IMR-90 (cell line): ENCODE results near the gene TMEM40. TPM values are rescaled to one million over a fixed set of nuclear protein-coding genes. Genes with fewer than 3 reads are reported as not detected.

Experiments
- ATAC-seq: fragments of 200-7000 bp; cut with Tn5 transposase; 2 replicates; pipeline ENCODE4 v1.9.1; 2020; ENCODE audit warnings: low read depth, mild to moderate bottlenecking, moderate library complexity
- BruUV-seq: library from RNA; stranded (reverse); fragments of 400-500 nt; replicated peaks from 2 replicates; lab custom pipeline; 2021; lab: Mats Ljungman, UMichigan
- CTCF ChIA-PET: fragments of 300-600 bp; formaldehyde crosslinking; extraction: SDS; loops from one replicate; lab custom pipeline; 2021; ENCODE audit warnings: antibody characterized with exemption; lab: Yijun Ruan, JAX
- POLR2A ChIA-PET: fragments of 300-600 bp; sonication (Branson Sonifier 250); formaldehyde crosslinking; loops from one replicate; lab custom pipeline; 2022; ENCODE audit warnings: antibody characterized with exemption; ENCODE audit not compliant: unreplicated experiment; lab: Charles Lee
- DNase-seq: peaks from one replicate; pipeline ENCODE4 v3.0.0; 2013
- H2AFZ ChIP-seq: replicated peaks from 2 replicates; pipeline ENCODE3; 2013; ENCODE audit warnings: low read length, mild to moderate bottlenecking; ENCODE audit not compliant: poor library complexity
- H2AK5ac ChIP-seq: 2 replicates; pipeline ENCODE4 v1.6.1; 2013; ENCODE audit warnings: low read depth, low read length, inconsistent platforms
- H2AK9ac ChIP-seq: replicated peaks from 2 replicates; pipeline ENCODE3; 2013; ENCODE audit warnings: mild to moderate bottlenecking, low read depth, low read length, moderate library complexity; ENCODE audit not compliant: poor library complexity
- H2BK120ac ChIP-seq: 2 replicates; pipeline ENCODE4 v1.6.1; 2013; ENCODE audit warnings: low read depth, low read length, inconsistent platforms
- H2BK15ac ChIP-seq: 3 replicates; pipeline ENCODE4 v1.6.1; 2013; ENCODE audit warnings: low read depth, low read length, inconsistent platforms
- H2BK20ac ChIP-seq: 2 replicates; pipeline ENCODE4 v1.6.1; 2013; ENCODE audit warnings: low read depth, mild to moderate bottlenecking, inconsistent platforms, low read length, moderate library complexity
- H2BK5ac ChIP-seq: 2 replicates; pipeline ENCODE4 v1.6.1; 2013; ENCODE audit warnings: mild to moderate bottlenecking, low read depth, low read length, inconsistent platforms; ENCODE audit not compliant: poor library complexity, severe bottlenecking
- H3K14ac ChIP-seq: replicated peaks from 2 replicates; pipeline ENCODE4 v1.6.1; 2013; ENCODE audit warnings: low read depth, low read length, inconsistent platforms
- H3K18ac ChIP-seq: 2 replicates; pipeline ENCODE4 v1.6.1; 2013; ENCODE audit warnings: low read depth, low read length, control low read depth
- H3K23ac ChIP-seq: 2 replicates; pipeline ENCODE4 v1.6.1; 2013; ENCODE audit warnings: low read depth, low read length, inconsistent platforms
- H3K27ac ChIP-seq: 2 replicates; pipeline ENCODE4 v1.5.1; 2013; ENCODE audit warnings: mild to moderate bottlenecking, control low read depth, low read length; ENCODE audit not compliant: insufficient read depth
- H3K27me3 ChIP-seq: 2 replicates; pipeline ENCODE4 v1.6.1; 2013; ENCODE audit warnings: low read length; ENCODE audit not compliant: control insufficient read depth, insufficient read depth
- H3K36me3 ChIP-seq: 2 replicates; pipeline ENCODE4 v1.6.1; 2013; ENCODE audit warnings: low read length, mixed read lengths; ENCODE audit not compliant: control insufficient read depth, insufficient read depth
- H3K4ac ChIP-seq: 2 replicates; pipeline ENCODE4 v1.6.1; 2013; ENCODE audit warnings: low read depth, low read length, inconsistent platforms
- H3K4me1 ChIP-seq: 2 replicates; pipeline ENCODE4 v1.6.1; 2013; ENCODE audit warnings: low read length, mixed read lengths; ENCODE audit not compliant: control insufficient read depth, insufficient read depth
- H3K4me2 ChIP-seq: 2 replicates; pipeline ENCODE4 v1.6.1; 2013; ENCODE audit warnings: low read depth, mild to moderate bottlenecking, control low read depth, low read length, moderate library complexity
- H3K4me3 ChIP-seq: 2 replicates; pipeline ENCODE4 v1.5.1; 2013; ENCODE audit warnings: low read depth, mild to moderate bottlenecking, control low read depth, low read length, moderate library complexity; ENCODE audit not compliant: insufficient read depth
- H3K56ac ChIP-seq: 2 replicates; pipeline ENCODE4 v1.6.1; 2013; ENCODE audit warnings: low read length, inconsistent platforms; ENCODE audit not compliant: insufficient read depth; ENCODE audit errors: extremely low read depth
- H3K79me1 ChIP-seq, 2 experiments: 2 replicates each; pipeline ENCODE4 v1.6.1; 2013; ENCODE audit warnings: low read length in 2 of 2, inconsistent platforms in 1 of 2, low read depth in 1 of 2
- H3K9ac ChIP-seq: 2 replicates; pipeline ENCODE4 v1.6.1; 2013; ENCODE audit warnings: low read depth, low read length, control low read depth
- H3K9me1 ChIP-seq: 2 replicates; pipeline ENCODE4 v1.6.1; 2013; ENCODE audit warnings: low read length, inconsistent platforms; ENCODE audit not compliant: insufficient read depth
- H3K9me3 ChIP-seq: 2 replicates; pipeline ENCODE4 v1.6.1; 2013; ENCODE audit warnings: low read length; ENCODE audit not compliant: control insufficient read depth, insufficient read depth
- H4K20me1 ChIP-seq: 2 replicates; pipeline ENCODE4 v1.6.1; 2013; ENCODE audit warnings: low read length, inconsistent platforms; ENCODE audit not compliant: insufficient read depth
- H4K5ac ChIP-seq: 2 replicates; pipeline ENCODE4 v1.6.1; 2013; ENCODE audit warnings: mild to moderate bottlenecking, low read depth, low read length, control low read depth
- H4K8ac ChIP-seq, 2 experiments: 2 replicates each; pipeline ENCODE4 v1.6.1; 2013; ENCODE audit warnings: low read depth in 2 of 2, low read length in 2 of 2, control low read depth in 1 of 2, inconsistent platforms in 1 of 2
- H4K91ac ChIP-seq: 2 replicates; pipeline ENCODE4 v1.6.1; 2013; ENCODE audit warnings: low read depth, low read length, inconsistent platforms; ENCODE audit not compliant: insufficient read depth
- BHLHE40 ChIP-seq: fragments of 150-350 bp; IDR thresholded peaks from 2 replicates; pipeline ENCODE4 v1.6.1; 2016; ENCODE audit warnings: mild to moderate bottlenecking, low read depth, low read length
- CEBPB ChIP-seq: IDR thresholded peaks from 2 replicates; pipeline ENCODE4 v1.6.1; 2012; ENCODE audit warnings: low read depth, low read length, improper control_type of control experiment
- ELK1 ChIP-seq: fragments of 150-350 bp; IDR thresholded peaks from 2 replicates; pipeline ENCODE4 v1.6.1; 2016; ENCODE audit warnings: low read depth, mild to moderate bottlenecking, low read length, moderate library complexity, borderline replicate concordance
- FOS ChIP-seq: fragments of 150-350 bp; IDR thresholded peaks from 2 replicates; pipeline ENCODE4 v1.6.1; 2016; ENCODE audit warnings: low read depth, low read length
- MXI1 ChIP-seq: IDR thresholded peaks from 2 replicates; pipeline ENCODE4 v1.6.1; 2012; ENCODE audit warnings: low read depth, mild to moderate bottlenecking, low read length, moderate library complexity, borderline replicate concordance
- RCOR1 ChIP-seq: IDR thresholded peaks from 2 replicates; pipeline ENCODE4 v1.6.1; 2012; ENCODE audit warnings: mild to moderate bottlenecking, low read length, improper control_type of control experiment; ENCODE audit not compliant: insufficient replicate concordance
- USF2 ChIP-seq: fragments of 150-350 bp; IDR thresholded peaks from 2 replicates; pipeline ENCODE4 v1.6.1; 2017; ENCODE audit warnings: mild to moderate bottlenecking, antibody characterized with exemption, low read length, low read depth
- WGBS, 2 experiments: methylation state at CpG; one replicate each; pipeline versions ENCODE4 v1.1.5 to v1.1.7; 2013; ENCODE audit warnings: missing lambda C conversion rate in 2 of 2; ENCODE audit not compliant: insufficient read length in 1 of 2; ENCODE audit errors: extremely low coverage in 2 of 2; 5-methylcytosine and 5-hydroxymethylcytosine counted together
- dilution Hi-C: fragments of 300-500 bp; cut with HindIII; formaldehyde crosslinking; loops from one replicate; pipeline ENCODE4 v1.14.3; 2018; ENCODE audit warnings: low sequenced_read_pairs; ENCODE audit not compliant: unreplicated experiment
- in situ Hi-C: fragments of 300-500 bp; cut with MboI; formaldehyde crosslinking; loops from 3 replicates; pipeline ENCODE4 v1.14.3; 2019; ENCODE audit warnings: low sequenced_read_pairs, inconsistent platforms, mixed read lengths
- intact Hi-C: fragments of 100-400 bp; cut with micrococcal nuclease; formaldehyde crosslinking; loops from 2 replicates; pipeline ENCODE4 v1.10.0; 2022
- polyA plus RNA-seq, 3 experiments: library from polyadenylated mRNA; depleted of rRNA; stranded (reverse); fragments of >200 nt; gene quantifications; 2 replicates each; pipeline ENCODE4 v1.2.3, GENCODE V29; 2012; ENCODE audit warnings: low replicate concordance in 1 of 3
- total RNA-seq: library from RNA; depleted of rRNA; stranded (reverse); fragments of >200 nt; gene quantifications from 2 replicates; pipeline ENCODE4 v1.2.3, GENCODE V29; 2012

TMEM40 gene
- total and polyA plus RNA-seq, 2 of the 4 experiments (the other 2 are of a cell fraction): 0.27 TPM; not detected in 1

- no peak for TF ChIP-seq MXI1
These were observed 50.4 kb downstream of the TMEM40 start (continued) for GRCh38 chr3:12708584-12709192.

GRCh38 chr3:12707449-12707848 lies 51.6 kb downstream of the TMEM40 start:
- Histone ChIP-seq H4K20me1 (no peaks in the 10 kb centered on the region), H2BK15ac (no peak overlapping the region), H3K9me1 (0 out of 2 replicates have a peak, but pooled peaks cover 5% of the 10 kb centered on the region), H2BK20ac (no peak overlapping the region), H4K5ac (no peak overlapping the region), H3K27ac (no peak overlapping the region), H3K4me3 (no peak overlapping the region), H3K4me1 (peaks cover 3% of the 10 kb centered on the region; the same call in 1 of the 2 replicates), H3K4me2 (no peak overlapping the region), H2BK120ac (no peak overlapping the region), H3K18ac (no peak overlapping the region), H3K79me1 (no peaks in the 10 kb centered on the region), H2AFZ (no peak overlapping the region), H4K8ac (no peak overlapping the region), H3K36me3 (no peaks in the 10 kb centered on the region), H3K9me3 (no peaks in the 10 kb centered on the region), H2BK5ac (no peak overlapping the region), H4K91ac (no peak overlapping the region), H2AK5ac (no peak overlapping the region), H3K9ac (no peak overlapping the region), H3K56ac (no peak overlapping the region), H3K27me3 (peaks cover 8% of the 10 kb centered on the region; the same call in 1 of the 2 replicates), H3K14ac (no peak overlapping the region), H3K4ac (no peak overlapping the region), H3K23ac (no peak overlapping the region), H2AK9ac (no peak overlapping the region)
- POLR2A ChIA-PET: no interaction called here
- peak; percentile 37 for DNase-seq
- no peak for ATAC-seq
- in situ Hi-C loops: no loop called here
- WGBS, 2 experiments: no CpG with 5 or more reads among the region's 2 CpGs
- intact Hi-C loops: loop anchor here (5.0 kb wide), 2 partner anchors 45 to 185 kb away; partner anchors contain the start of gene RAF1
- dilution Hi-C loops: no loop called here
- CTCF ChIA-PET: no interaction called here
- no TSS peak for BruUV-seq
- no peak for TF ChIP-seq ELK1
- no peak for TF ChIP-seq USF2
- no peak for TF ChIP-seq RCOR1
- no peak for TF ChIP-seq FOS
- peak; percentile 78 for TF ChIP-seq CEBPB
- TF ChIP-seq BHLHE40: no peak
